PC-9 (cell line): ENCODE results near the gene PRM3.

ENCODE experiments used
- EZH2 ChIP-seq: fragments of 200-600 bp; sonication (generic); IDR thresholded peaks from 2 replicates; pipeline ENCODE4 v1.8.0; 2017; ENCODE audit warnings: antibody characterized with exemption, low read depth
- TF ChIP-seq, protein P1 (sequence below): fragments of 200-600 bp; sonication (generic); conservative IDR thresholded peaks from 2 replicates; pipeline ENCODE4 v1.6.1; 2017; ENCODE audit warnings: mixed run types, antibody characterized with exemption, mild to moderate bottlenecking, moderate library complexity

DNA sequence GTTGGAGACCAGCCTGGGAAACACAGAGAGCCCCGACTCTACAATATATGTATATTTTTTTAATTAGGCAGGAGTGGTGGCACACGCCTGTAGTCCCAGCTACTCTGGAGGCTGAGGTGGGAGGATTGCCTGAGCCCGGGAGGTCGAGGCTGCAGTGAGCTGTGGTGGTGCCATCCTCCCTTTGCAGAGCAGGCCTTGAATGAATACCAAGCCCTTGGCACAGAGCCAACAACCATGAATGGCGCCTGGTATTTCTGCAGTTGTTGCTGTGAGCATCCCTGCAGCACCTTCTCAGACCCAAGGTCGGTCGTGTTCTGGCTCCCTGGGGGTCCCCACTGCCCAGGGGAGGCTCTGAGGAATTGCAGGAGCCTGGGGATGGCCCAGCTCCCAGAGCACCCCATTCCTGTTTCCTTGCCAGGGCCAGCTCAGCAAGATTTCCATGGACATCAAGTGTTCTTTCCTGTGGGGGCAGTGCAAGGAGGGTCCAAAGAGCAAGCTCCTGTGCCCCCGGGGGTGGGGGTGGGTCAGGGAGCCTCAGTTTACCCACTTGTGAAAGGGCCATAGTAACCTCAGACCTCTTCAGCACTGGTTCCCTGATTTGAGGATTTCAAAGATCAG is 46.2 kb upstream of the PRM3 start:
- TF ChIP-seq, protein P1, sequence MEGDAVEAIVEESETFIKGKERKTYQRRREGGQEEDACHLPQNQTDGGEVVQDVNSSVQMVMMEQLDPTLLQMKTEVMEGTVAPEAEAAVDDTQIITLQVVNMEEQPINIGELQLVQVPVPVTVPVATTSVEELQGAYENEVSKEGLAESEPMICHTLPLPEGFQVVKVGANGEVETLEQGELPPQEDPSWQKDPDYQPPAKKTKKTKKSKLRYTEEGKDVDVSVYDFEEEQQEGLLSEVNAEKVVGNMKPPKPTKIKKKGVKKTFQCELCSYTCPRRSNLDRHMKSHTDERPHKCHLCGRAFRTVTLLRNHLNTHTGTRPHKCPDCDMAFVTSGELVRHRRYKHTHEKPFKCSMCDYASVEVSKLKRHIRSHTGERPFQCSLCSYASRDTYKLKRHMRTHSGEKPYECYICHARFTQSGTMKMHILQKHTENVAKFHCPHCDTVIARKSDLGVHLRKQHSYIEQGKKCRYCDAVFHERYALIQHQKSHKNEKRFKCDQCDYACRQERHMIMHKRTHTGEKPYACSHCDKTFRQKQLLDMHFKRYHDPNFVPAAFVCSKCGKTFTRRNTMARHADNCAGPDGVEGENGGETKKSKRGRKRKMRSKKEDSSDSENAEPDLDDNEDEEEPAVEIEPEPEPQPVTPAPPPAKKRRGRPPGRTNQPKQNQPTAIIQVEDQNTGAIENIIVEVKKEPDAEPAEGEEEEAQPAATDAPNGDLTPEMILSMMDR: no peak
- no peak for TF ChIP-seq EZH2
